SK-N-MC (cell line): ENCODE results near the gene HP.

Source experiments
- EZH2 ChIP-seq: fragments of 200-600 bp; sonication (generic); IDR thresholded peaks from one replicate; pipeline ENCODE4 v1.6.1; 2017; ENCODE audit warnings: antibody characterized with exemption
- POLR2AphosphoS5 ChIP-seq: IDR thresholded peaks from 2 replicates; pipeline ENCODE4 v1.6.1; 2012; ENCODE audit warnings: mild to moderate bottlenecking, low read depth, low read length, borderline replicate concordance

DNA sequence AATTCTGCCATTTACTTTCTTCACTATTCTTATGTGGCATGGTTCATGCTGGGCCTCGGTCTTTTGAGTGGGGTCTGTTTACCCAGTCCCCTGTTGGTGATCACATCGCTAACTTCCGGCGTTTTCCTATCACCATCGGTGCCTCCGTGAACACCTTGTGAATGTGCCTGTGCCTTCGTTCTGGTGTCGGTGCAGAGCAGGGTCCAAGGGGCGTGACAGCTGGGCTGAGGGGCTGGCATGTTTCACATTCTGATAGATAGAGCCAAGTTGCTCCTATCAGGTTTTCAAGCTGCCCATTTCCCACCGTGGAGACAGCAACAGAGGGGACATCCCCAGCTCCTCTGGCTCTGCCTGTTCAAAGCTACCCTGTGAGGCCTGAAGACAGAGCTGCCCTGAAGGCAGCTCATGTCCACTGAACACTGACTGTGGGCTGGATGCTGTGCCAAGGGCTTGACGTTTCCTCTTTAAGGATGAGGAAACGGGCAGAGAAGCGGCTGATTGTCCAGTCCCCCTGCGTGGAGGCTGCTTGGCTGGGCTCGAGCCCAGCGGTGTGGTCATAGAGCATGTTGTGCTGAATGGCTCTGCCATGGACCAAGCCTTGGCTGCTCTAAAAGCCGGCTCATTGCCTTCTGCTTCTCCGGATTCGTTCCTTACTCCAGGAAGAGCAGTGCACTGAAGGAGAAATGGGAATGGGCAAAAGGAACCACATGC is 28.7 kb upstream of the HP start:
- TF ChIP-seq EZH2 (no peak), POLR2AphosphoS5 (no peak)
